Breast epithelium (tissue), 4 donors: ENCODE results near the gene CUBN. TPM values are rescaled to one million over a fixed set of nuclear protein-coding genes. Genes with fewer than 3 reads are reported as not detected.

ENCODE experiments used
- DNase-seq, 2 donors: peaks; one replicate each; pipeline ENCODE4 v3.0.0-alpha.2; 2019; ENCODE audit warnings: low spot score in 2 of 2
- H3K27ac ChIP-seq, 2 donors: fragments of 200-600 bp; sonication (generic) in 1 of 2; one replicate each; pipeline ENCODE4 v1.5.1; 2016 to 2019; ENCODE audit warnings: mild to moderate bottlenecking in 1 of 2
- H3K27me3 ChIP-seq, 2 donors: fragments of 200-600 bp; sonication (generic) in 1 of 2; one replicate each; pipeline versions ENCODE4 v1.5.1 to v1.6.0; 2017 to 2019; ENCODE audit warnings: control low read depth in 1 of 2, mild to moderate bottlenecking in 1 of 2
- H3K36me3 ChIP-seq: fragments of 200-600 bp; one replicate; pipeline ENCODE4 v1.5.1; 2019
- H3K4me1 ChIP-seq, 2 donors: fragments of 200-600 bp; sonication (generic); one replicate each; pipeline ENCODE4 v1.5.1; 2016 to 2019; ENCODE audit warnings: control low read depth in 1 of 2
- H3K4me3 ChIP-seq, 3 donors: fragments of 200-600 bp; sonication (generic); 1 replicate in 2 of 3; 2 replicates in 1 of 3; pipeline ENCODE4 v1.5.1; 2016 to 2019; ENCODE audit warnings: mild to moderate bottlenecking in 3 of 3, moderate library complexity in 2 of 3
- H3K9me3 ChIP-seq, 2 donors: fragments of 200-600 bp; sonication (generic) in 1 of 2; one replicate each; pipeline ENCODE4 v1.5.1; 2016 to 2019; ENCODE audit warnings: control low read depth in 1 of 2
- POLR2A ChIP-seq: fragments of 450-650 bp; IDR thresholded peaks from one replicate; pipeline ENCODE4 v1.6.1; 2016; ENCODE audit warnings: antibody characterized with exemption, mild to moderate bottlenecking, moderate library complexity
- POLR2AphosphoS5 ChIP-seq, 3 donors: sonication (generic); formaldehyde crosslinking; IDR thresholded peaks; one replicate each; pipeline ENCODE4 v1.6.1; 2017; ENCODE audit warnings: antibody characterized with exemption in 3 of 3
- intact Hi-C: fragments of 100-400 bp; cut with DNase I; formaldehyde crosslinking; loops from one replicate; pipeline ENCODE4 v1.15.1; 2023; ENCODE audit warnings: low total_unique reads
- total RNA-seq, 3 donors: library from RNA; depleted of rRNA; stranded (reverse); fragments of >200 nt; gene quantifications; one replicate each; pipeline ENCODE4 v1.1.0, GENCODE V29; 2016
- TF ChIP-seq, protein P1 (sequence below), 3 donors: fragments of 450-650 bp; IDR thresholded peaks; one replicate each; pipeline ENCODE4 v1.5.1; 2016 to 2017; ENCODE audit warnings: antibody characterized with exemption in 3 of 3, mild to moderate bottlenecking in 3 of 3, moderate library complexity in 3 of 3

Gene CUBN
- total RNA-seq, 3 donors from 2014 or later, result 1.6 to 5.7 (median 5.0) TPM

GRCh38 chr10:16867990-16868389 lies 261.6 kb downstream of the CUBN start:
- DNase-seq, result no peak
- no peaks in the 10 kb centered on the region for H3K27me3 ChIP-seq
- intact Hi-C loops, result no loop called here
- TF ChIP-seq POLR2AphosphoS5 (IDR thresholded peaks at IDR 0.05), result no peak
- no peaks in the 10 kb centered on the region for H3K4me1 ChIP-seq
- H3K4me3 ChIP-seq, result no peak overlapping the region
- no peaks in the 10 kb centered on the region for H3K9me3 ChIP-seq
- no peak overlapping the region for H3K27ac ChIP-seq
- H3K36me3 ChIP-seq, result no peaks in the 10 kb centered on the region

DNA sequence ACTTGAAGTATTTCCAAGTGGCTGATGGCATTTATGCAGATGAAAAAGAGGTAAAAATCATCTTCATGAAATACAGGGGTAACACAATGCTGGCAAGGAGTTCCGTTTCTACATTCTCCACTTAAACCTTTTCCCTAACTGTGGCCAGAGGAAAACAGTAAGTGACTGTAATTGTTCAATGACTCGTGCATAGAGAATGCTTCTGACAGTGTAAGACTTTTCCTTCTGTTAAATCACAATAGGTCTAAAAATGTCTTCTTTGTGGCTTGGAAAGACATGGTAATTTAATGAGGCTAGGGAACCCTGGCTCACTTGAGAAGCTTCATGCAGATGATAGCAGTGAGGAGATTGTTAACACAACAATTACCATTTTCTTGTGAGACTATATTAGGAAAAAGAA lies 262.1 kb downstream of the CUBN start:
- intact Hi-C loops, result no loop called here
- DNase-seq, result no peak
- H3K9me3 ChIP-seq, result no peaks in the 10 kb centered on the region
- H3K27ac ChIP-seq, result no peak overlapping the region
- no peak overlapping the region for H3K4me3 ChIP-seq
- no peaks in the 10 kb centered on the region for H3K4me1 ChIP-seq
- H3K36me3 ChIP-seq, result no peaks in the 10 kb centered on the region
- TF ChIP-seq, protein P1, sequence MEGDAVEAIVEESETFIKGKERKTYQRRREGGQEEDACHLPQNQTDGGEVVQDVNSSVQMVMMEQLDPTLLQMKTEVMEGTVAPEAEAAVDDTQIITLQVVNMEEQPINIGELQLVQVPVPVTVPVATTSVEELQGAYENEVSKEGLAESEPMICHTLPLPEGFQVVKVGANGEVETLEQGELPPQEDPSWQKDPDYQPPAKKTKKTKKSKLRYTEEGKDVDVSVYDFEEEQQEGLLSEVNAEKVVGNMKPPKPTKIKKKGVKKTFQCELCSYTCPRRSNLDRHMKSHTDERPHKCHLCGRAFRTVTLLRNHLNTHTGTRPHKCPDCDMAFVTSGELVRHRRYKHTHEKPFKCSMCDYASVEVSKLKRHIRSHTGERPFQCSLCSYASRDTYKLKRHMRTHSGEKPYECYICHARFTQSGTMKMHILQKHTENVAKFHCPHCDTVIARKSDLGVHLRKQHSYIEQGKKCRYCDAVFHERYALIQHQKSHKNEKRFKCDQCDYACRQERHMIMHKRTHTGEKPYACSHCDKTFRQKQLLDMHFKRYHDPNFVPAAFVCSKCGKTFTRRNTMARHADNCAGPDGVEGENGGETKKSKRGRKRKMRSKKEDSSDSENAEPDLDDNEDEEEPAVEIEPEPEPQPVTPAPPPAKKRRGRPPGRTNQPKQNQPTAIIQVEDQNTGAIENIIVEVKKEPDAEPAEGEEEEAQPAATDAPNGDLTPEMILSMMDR (IDR thresholded peaks at IDR 0.05), result no peak
- no peak for TF ChIP-seq POLR2A
- TF ChIP-seq POLR2AphosphoS5 (IDR thresholded peaks at IDR 0.05), result no peak
- H3K27me3 ChIP-seq, result no peaks in the 10 kb centered on the region

DNA sequence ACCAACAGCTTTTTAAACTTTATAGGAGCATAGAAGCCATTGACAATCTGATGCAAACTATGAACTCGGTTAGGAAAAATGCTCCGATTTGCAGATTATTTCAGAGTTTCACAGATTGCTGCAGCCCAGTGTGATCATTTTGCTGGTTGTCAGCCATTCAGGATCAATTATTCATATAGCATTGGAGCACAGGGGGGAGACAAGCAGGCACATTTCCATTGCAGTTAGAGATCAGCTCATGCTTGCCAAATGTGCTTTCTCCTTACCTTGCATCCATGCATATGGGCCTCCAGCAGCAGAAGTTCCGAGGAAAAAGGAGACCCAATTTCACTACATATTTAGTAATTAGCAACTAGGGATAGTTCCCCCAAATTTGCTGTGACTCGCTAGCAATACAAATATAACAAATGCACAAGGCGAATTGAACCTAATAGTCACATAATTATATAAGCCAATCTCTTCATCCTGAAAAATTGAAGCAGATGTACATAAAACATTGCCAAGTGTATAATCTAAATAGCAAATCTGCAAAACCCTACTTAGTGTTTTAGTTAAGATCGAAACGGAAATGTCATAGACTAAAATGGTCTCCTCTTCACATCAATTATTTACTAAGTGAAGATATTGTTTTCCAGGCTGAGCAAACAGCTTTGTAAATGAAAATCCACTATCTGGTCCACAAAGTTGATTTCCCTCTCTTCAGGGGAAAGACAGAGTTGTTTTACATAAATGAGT lies 262.9 kb downstream of the CUBN start:
- intact Hi-C loops, result no loop called here
- no peaks in the 10 kb centered on the region for H3K9me3 ChIP-seq
- TF ChIP-seq POLR2A (no peak), POLR2AphosphoS5 (IDR thresholded peaks at IDR 0.05) (no peak)
- TF ChIP-seq, protein P1 (IDR thresholded peaks at IDR 0.05), result no peak
- H3K4me3 ChIP-seq, result no peak overlapping the region
- H3K4me1 ChIP-seq, result no peaks in the 10 kb centered on the region
- DNase-seq, result no peak
- no peaks in the 10 kb centered on the region for H3K36me3 ChIP-seq
- no peak overlapping the region for H3K27ac ChIP-seq
- no peaks in the 10 kb centered on the region for H3K27me3 ChIP-seq

GRCh38 chr10:16865766-16866165 lies 263.8 kb downstream of the CUBN start:
- Histone ChIP-seq H3K36me3 (no peaks in the 10 kb centered on the region), H3K27me3 (no peaks in the 10 kb centered on the region), H3K4me1 (no peaks in the 10 kb centered on the region), H3K4me3 (no peak overlapping the region), H3K27ac (no peak overlapping the region), H3K9me3 (no peaks in the 10 kb centered on the region)
- no peak for DNase-seq
- intact Hi-C loops, result no loop called here
- TF ChIP-seq POLR2A (no peak), POLR2AphosphoS5 (IDR thresholded peaks at IDR 0.05) (no peak)
- TF ChIP-seq, protein P1 (IDR thresholded peaks at IDR 0.05), result no peak

DNA sequence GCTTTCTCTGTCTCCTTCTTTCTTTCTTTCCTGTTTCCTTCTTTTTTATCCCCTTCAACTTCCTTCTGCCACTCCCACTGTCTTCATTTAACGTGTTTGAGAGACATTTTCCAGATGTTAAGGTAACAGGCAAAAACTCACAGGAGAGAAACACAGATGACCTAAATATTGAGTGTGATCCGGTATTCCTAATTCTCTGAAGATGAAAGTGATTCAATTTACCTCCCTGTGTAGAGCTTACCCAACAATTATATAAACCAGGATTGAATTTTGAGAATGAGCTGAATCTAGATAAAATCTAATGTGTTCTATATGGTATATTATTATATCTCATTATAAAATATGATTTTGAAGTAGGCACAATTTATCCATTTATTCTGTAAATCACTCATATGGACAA lies 265.8 kb downstream of the CUBN start:
- intact Hi-C loops, result no loop called here

More for the DNA sequence above, 265.8 kb downstream of the CUBN start:
- Histone ChIP-seq H3K4me3 (no peak overlapping the region), H3K4me1 (no peaks in the 10 kb centered on the region), H3K36me3 (no peaks in the 10 kb centered on the region), H3K9me3 (no peaks in the 10 kb centered on the region), H3K27ac (no peak overlapping the region), H3K27me3 (no peaks in the 10 kb centered on the region)
- no peak for DNase-seq
- TF ChIP-seq, protein P1 (IDR thresholded peaks at IDR 0.05), result no peak
- TF ChIP-seq POLR2A (no peak), POLR2AphosphoS5 (IDR thresholded peaks at IDR 0.05) (no peak)
